Fibroblast of lung (primary cell): ENCODE measurements around the gene AFAP1.

Experiments
- CTCF ChIP-seq, 2 donors: IDR thresholded peaks in 1 of 2; conservative IDR thresholded peaks in 1 of 2; 1 replicate in 1 of 2; 2 replicates in 1 of 2; pipeline ENCODE4 v1.5.1; 2011 to 2012; ENCODE audit warnings: low read length in 2 of 2, control low read depth in 1 of 2, inconsistent platforms in 1 of 2, low read depth in 1 of 2, mild to moderate bottlenecking in 1 of 2
- EZH2 ChIP-seq: IDR thresholded peaks from 2 replicates; pipeline ENCODE4 v1.5.1; 2012; ENCODE audit warnings: low read length, control low read depth, mild to moderate bottlenecking; ENCODE audit errors: missing control alignments

DNA sequence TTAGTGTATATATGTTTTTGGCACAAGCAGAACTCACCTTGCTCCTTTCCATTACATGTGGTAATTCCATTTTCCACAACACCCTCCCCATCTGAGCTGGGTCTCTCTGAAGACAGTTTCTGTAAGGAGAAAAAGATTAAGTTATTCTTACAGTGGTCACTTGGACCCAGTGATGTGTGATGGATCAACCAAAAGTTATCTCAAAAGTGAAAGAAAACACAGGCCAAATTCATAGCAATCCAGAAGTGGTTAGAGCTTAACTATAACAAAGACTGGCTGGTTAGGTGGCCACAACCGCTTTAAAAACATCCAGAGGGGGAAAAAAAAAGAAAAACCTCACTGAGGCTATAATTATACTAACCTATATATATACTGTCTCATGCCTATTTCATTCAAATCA is 123.7 kb downstream of the AFAP1 start:
- TF ChIP-seq EZH2 = no peak
- no peak for TF ChIP-seq CTCF (conservative IDR thresholded peaks at IDR 0.05 in 1 of 2, IDR thresholded peaks at IDR 0.05 in 1 of 2; ENCODE audit: low read depth in 1 of 2, low read length in 2 of 2)
